HEK293 (cell line): Measurements from ENCODE around the gene VWA3B.
"Not testable (repeated sequence)": the region's sequence is repeated elsewhere in the genome, so short reads cannot be mapped to it uniquely, and the experiment has no call there.

Experiments
- ATF2 ChIP-seq: fragments of 450-650 bp; formaldehyde crosslinking; IDR thresholded peaks from 2 replicates; pipeline ENCODE4 v1.5.1; 2016; ENCODE audit warnings: missing biosample characterization, missing genetic modification characterization, low read depth
- CTCF ChIP-seq: fragments of 450-650 bp; formaldehyde crosslinking; IDR thresholded peaks from 2 replicates; pipeline ENCODE4 v1.5.1; 2016; ENCODE audit warnings: missing biosample characterization, missing genetic modification characterization
- REST ChIP-seq: fragments of 450-650 bp; formaldehyde crosslinking; IDR thresholded peaks from 2 replicates; pipeline ENCODE4 v1.5.1; 2016; ENCODE audit warnings: missing biosample characterization, missing genetic modification characterization
- SP2 ChIP-seq: fragments of 450-650 bp; formaldehyde crosslinking; IDR thresholded peaks from 2 replicates; pipeline ENCODE4 v1.5.1; 2016; ENCODE audit warnings: missing biosample characterization, missing genetic modification characterization
- ZBTB21 ChIP-seq: fragments of 450-650 bp; formaldehyde crosslinking; IDR thresholded peaks from 2 replicates; pipeline ENCODE4 v1.5.1; 2017; ENCODE audit warnings: missing biosample characterization, missing genetic modification characterization
- ZNF747 ChIP-seq: fragments of 450-650 bp; formaldehyde crosslinking; IDR thresholded peaks from 2 replicates; pipeline ENCODE4 v1.5.1; 2016; ENCODE audit warnings: missing biosample characterization, missing genetic modification characterization

GRCh38 chr2:98320171-98320570 lies 233.2 kb downstream of the VWA3B start:
- not testable (repeated sequence) for TF ChIP-seq CTCF; ZNF747 (tag by site-specific recombination); ZBTB21 (tag by site-specific recombination); SP2 (tag by site-specific recombination); REST; ATF2 (tag by site-specific recombination)
